Kidney (tissue), 14 donors: Measurements from ENCODE around the gene ATP5PO. TPM values are rescaled to one million over a fixed set of nuclear protein-coding genes. Genes with fewer than 3 reads are reported as not detected.

ENCODE experiments used
- DNase-seq, 5 donors: peaks; one replicate each; pipeline ENCODE4 v3.0.0-alpha.2; 2013 to 2020
- FAIRE-seq: peaks from 2 replicates; lab custom pipeline; 2012; peaks lifted over from hg19 to GRCh38; lab: Jason Lieb, UNC
- H3K27ac ChIP-seq, 2 donors: one replicate each; pipeline ENCODE4 v1.7.0; 2013; ENCODE audit warnings: low read depth in 2 of 2, low read length in 2 of 2, inconsistent platforms in 1 of 2
- H3K27me3 ChIP-seq: one replicate; pipeline ENCODE4 v1.7.1; 2013; ENCODE audit warnings: low read length, inconsistent platforms; ENCODE audit not compliant: control insufficient read depth, insufficient read depth
- H3K36me3 ChIP-seq, 3 donors: one replicate each; pipeline versions ENCODE4 v1.7.0 to v1.7.1; 2013; ENCODE audit warnings: low read length in 3 of 3, control low read depth in 1 of 3, inconsistent platforms in 1 of 3; ENCODE audit not compliant: insufficient read depth in 3 of 3, control insufficient read depth in 2 of 3
- H3K4me1 ChIP-seq, 3 donors: one replicate each; pipeline versions ENCODE4 v1.7.0 to v1.7.1; 2013; ENCODE audit warnings: low read length in 3 of 3, inconsistent platforms in 1 of 3, low read depth in 1 of 3; ENCODE audit not compliant: control insufficient read depth in 2 of 3, insufficient read depth in 2 of 3
- H3K4me3 ChIP-seq, 3 donors: one replicate each; pipeline versions ENCODE4 v1.7.0 to v1.8.1; 2013; ENCODE audit warnings: low read length in 3 of 3, control low read depth in 1 of 3, inconsistent platforms in 1 of 3
- H3K9ac ChIP-seq, 3 donors: one replicate each; pipeline versions ENCODE4 v1.7.0 to v1.7.1; 2013; ENCODE audit warnings: low read length in 3 of 3, control low read depth in 1 of 3, inconsistent platforms in 1 of 3
- H3K9me3 ChIP-seq, 3 donors: one replicate each; pipeline versions ENCODE4 v1.7.0 to v1.7.1; 2013; ENCODE audit warnings: low read length in 3 of 3, control low read depth in 1 of 3, inconsistent platforms in 1 of 3; ENCODE audit not compliant: control insufficient read depth in 2 of 3, insufficient read depth in 1 of 3
- intact Hi-C: fragments of 100-400 bp; cut with DNase I; formaldehyde crosslinking; loops from one replicate; pipeline ENCODE4 v1.11.1; 2022
- polyA plus RNA-seq: library from polyadenylated mRNA; stranded (reverse); fragments of 350-450 nt; fragmentation: Illumina TruSeq; extraction: RNeasy Lipid Tissue Mini Kit (QIAGEN cat#74804); gene quantifications from one replicate; pipeline ENCODE4 v1.2.3, GENCODE V29; 2014; ENCODE audit warnings: low read depth, low replicate concordance; ENCODE audit not compliant: insufficient read depth
- total RNA-seq: library from RNA; stranded (reverse); fragmentation: NEBNext Ultra II Directional; extraction: Animal tissue kit (Norgen Biotek cat#: 25700); gene quantifications from one replicate; pipeline ENCODE4 v1.2.1, GENCODE V29; 2021
- TF ChIP-seq, protein P1 (sequence below): IDR thresholded peaks from 3 replicates; pipeline ENCODE4 v1.5.1; 2012; ENCODE audit warnings: mild to moderate bottlenecking, moderate library complexity, borderline replicate concordance; ENCODE audit not compliant: insufficient read depth; ENCODE audit errors: extremely low read depth
- donor health status: control.
- donor health status: control.
- donor health status: control.
- donor health status: control.
- donor health status: control.
- donor health status: DM: yes; HTN: yes; CAD: no.
- donor health status: Normal renal cell carcinoma (clear cell type).

ATP5PO gene
- total and polyA plus RNA-seq, 2 donors from 2014 or later = 165 to 693 TPM

DNA sequence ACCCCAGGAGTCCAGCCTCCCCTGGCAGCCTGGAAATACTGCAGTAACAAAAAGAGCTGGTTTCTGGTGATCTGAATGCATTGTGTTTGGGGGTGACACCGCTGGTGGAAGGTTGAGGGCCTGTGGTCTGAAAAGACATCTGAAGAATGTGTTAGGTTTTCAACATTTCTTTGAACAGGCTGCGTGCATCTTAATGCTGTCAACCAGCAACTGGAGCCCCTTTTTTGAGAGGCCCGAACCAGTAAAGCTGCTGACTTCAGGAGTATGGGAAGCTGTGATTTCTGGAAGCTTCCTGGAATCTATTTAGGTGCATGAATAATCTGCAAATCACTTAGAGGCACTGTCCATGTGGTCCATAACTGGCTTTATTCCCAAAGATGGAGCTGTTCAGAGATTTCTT is 17.0 kb downstream of the ATP5PO start:
- TF ChIP-seq, protein P1, sequence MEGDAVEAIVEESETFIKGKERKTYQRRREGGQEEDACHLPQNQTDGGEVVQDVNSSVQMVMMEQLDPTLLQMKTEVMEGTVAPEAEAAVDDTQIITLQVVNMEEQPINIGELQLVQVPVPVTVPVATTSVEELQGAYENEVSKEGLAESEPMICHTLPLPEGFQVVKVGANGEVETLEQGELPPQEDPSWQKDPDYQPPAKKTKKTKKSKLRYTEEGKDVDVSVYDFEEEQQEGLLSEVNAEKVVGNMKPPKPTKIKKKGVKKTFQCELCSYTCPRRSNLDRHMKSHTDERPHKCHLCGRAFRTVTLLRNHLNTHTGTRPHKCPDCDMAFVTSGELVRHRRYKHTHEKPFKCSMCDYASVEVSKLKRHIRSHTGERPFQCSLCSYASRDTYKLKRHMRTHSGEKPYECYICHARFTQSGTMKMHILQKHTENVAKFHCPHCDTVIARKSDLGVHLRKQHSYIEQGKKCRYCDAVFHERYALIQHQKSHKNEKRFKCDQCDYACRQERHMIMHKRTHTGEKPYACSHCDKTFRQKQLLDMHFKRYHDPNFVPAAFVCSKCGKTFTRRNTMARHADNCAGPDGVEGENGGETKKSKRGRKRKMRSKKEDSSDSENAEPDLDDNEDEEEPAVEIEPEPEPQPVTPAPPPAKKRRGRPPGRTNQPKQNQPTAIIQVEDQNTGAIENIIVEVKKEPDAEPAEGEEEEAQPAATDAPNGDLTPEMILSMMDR = no peak
- intact Hi-C loops = no loop called here
- no peak for FAIRE-seq

GRCh38 chr21:33897739-33898138 is 17.9 kb downstream of the ATP5PO start:
- DNase-seq (no peak), FAIRE-seq (peak; percentile 58)
- intact Hi-C loops = no loop called here

More for the DNA sequence above, 17.0 kb downstream of the ATP5PO start:
- no peak overlapping the region for H3K27ac ChIP-seq
- H3K4me1 ChIP-seq = peaks cover 0 to 4% (median 2%) of the 10 kb centered on the region in 3 donors
- H3K4me3 ChIP-seq = no peak overlapping the region
- H3K9me3 ChIP-seq = no peaks in the 10 kb centered on the region
- no peak for DNase-seq
- no peaks in the 10 kb centered on the region for H3K27me3 ChIP-seq
- peaks cover 0 to 17% (median 2%) of the 10 kb centered on the region in 3 donors for H3K36me3 ChIP-seq
- H3K9ac ChIP-seq = no peak overlapping the region

DNA sequence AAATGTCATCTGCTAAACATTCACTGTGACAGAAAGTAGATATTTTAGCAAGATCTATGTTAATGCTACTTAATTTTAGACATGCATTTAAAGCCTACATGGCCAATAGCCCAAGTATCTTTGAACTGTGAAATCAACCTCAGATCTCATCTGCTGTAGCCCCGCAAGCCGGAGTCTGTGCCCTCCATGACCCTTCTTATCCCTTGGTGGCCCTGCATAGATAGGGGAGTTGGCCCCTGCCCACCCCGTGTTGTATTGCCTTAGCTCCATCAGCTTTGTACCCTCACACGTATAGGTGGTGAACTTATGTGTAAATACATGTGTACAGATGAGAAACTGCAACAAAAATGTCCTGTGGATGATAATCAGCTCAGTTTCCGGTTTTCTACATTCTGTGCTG is 18.5 kb downstream of the ATP5PO start:
- H3K36me3 ChIP-seq = peaks cover 0 to 9% (median 2%) of the 10 kb centered on the region in 3 donors
- H3K9ac ChIP-seq = no peak overlapping the region
- H3K4me1 ChIP-seq = peaks cover 0 to 4% (median 2%) of the 10 kb centered on the region in 3 donors
- no peak overlapping the region for H3K4me3 ChIP-seq
- H3K27me3 ChIP-seq = no peaks in the 10 kb centered on the region
- TF ChIP-seq, protein P1 = no peak
- no peak for FAIRE-seq
- H3K9me3 ChIP-seq = no peaks in the 10 kb centered on the region
- H3K27ac ChIP-seq = no peak overlapping the region
- intact Hi-C loops = no loop called here
- no peak for DNase-seq

More at GRCh38 chr21:33897739-33898138, 17.9 kb downstream of the ATP5PO start:
- Histone ChIP-seq H3K4me3 (no peak overlapping the region), H3K9ac (no peak overlapping the region), H3K27me3 (no peaks in the 10 kb centered on the region), H3K9me3 (no peaks in the 10 kb centered on the region), H3K27ac (no peak overlapping the region), H3K4me1 (peaks cover 0 to 4% (median 2%) of the 10 kb centered on the region in 3 donors), H3K36me3 (peaks cover 0 to 9% (median 2%) of the 10 kb centered on the region in 3 donors)
- TF ChIP-seq, protein P1 = no peak

- intact Hi-C loops = no loop called here
- Histone ChIP-seq H3K27ac (no peak overlapping the region), H3K9me3 (no peaks in the 10 kb centered on the region), H3K36me3 (peaks cover 0 to 8% (median 2%) of the 10 kb centered on the region in 3 donors), H3K4me3 (no peak overlapping the region), H3K9ac (no peak overlapping the region), H3K4me1 (peaks cover 0 to 4% (median 2%) of the 10 kb centered on the region in 3 donors), H3K27me3 (no peaks in the 10 kb centered on the region)
- no peak for FAIRE-seq
- DNase-seq = no peak
- TF ChIP-seq, protein P1 = no peak
Measured at GRCh38 chr21:33896691-33897090, 18.9 kb downstream of the ATP5PO start.
